Type B pancreatic cell (in vitro differentiated cells): ENCODE measurements around the gene APBA2. TPM values are rescaled to one million over a fixed set of nuclear protein-coding genes. Genes with fewer than 3 reads are reported as not detected.

Experiments used
- DNase-seq: peaks from one replicate; pipeline ENCODE4 v3.0.0; 2021; ENCODE audit warnings: mixed read lengths; ENCODE audit not compliant: unreplicated experiment; ENCODE audit errors: extremely low spot score
- H3K27ac Mint-ChIP-seq: 2 replicates; pipeline ENCODE4 v1.8.0; 2021; ENCODE audit warnings: mild to moderate bottlenecking, mixed read lengths
- H3K27me3 Mint-ChIP-seq: 2 replicates; pipeline ENCODE4 v1.8.0; 2021; ENCODE audit warnings: mixed read lengths
- H3K36me3 Mint-ChIP-seq: 2 replicates; pipeline ENCODE4 v1.8.0; 2021; ENCODE audit warnings: mixed read lengths
- H3K4me1 Mint-ChIP-seq: one replicate; pipeline ENCODE4 v1.8.0; 2021; ENCODE audit warnings: mixed read lengths; ENCODE audit not compliant: unreplicated experiment
- H3K4me3 Mint-ChIP-seq: 2 replicates; pipeline ENCODE4 v1.8.0; 2021; ENCODE audit warnings: mild to moderate bottlenecking, mixed read lengths
- H3K9me3 Mint-ChIP-seq: 2 replicates; pipeline ENCODE4 v1.8.0; 2021; ENCODE audit warnings: mixed read lengths
- CTCF ChIP-seq: fragments of 200-600 bp; sonication (generic); conservative IDR thresholded peaks from 2 replicates; pipeline ENCODE4 v1.5.0; 2021; ENCODE audit warnings: antibody characterized with exemption, mild to moderate bottlenecking
- total RNA-seq: library from RNA; stranded (reverse); gene quantifications from 2 replicates; pipeline ENCODE4 v1.2.1, GENCODE V29; 2021; ENCODE audit warnings: low replicate concordance

APBA2 gene
- total RNA-seq, 1 donor from 2014 or later: 33.3 TPM

GRCh38 chr15:28955160-28955992, 69.6 kb downstream of the APBA2 start:
- Mint-ChIP-seq H3K4me3 (peak overlapping the region; percentile 49), H3K27me3 (no peaks in the 10 kb centered on the region), H3K27ac (no peak overlapping the region), H3K9me3 (no peaks in the 10 kb centered on the region), H3K4me1 (peaks cover 9% of the 10 kb centered on the region), H3K36me3 (no peaks in the 10 kb centered on the region)
- no peak for DNase-seq
- TF ChIP-seq CTCF: no peak

GRCh38 chr15:28955993-28956421, 70.2 kb downstream of the APBA2 start:
- no peak for DNase-seq
- TF ChIP-seq CTCF: no peak
- Mint-ChIP-seq H3K27me3 (no peaks in the 10 kb centered on the region), H3K4me3 (no peak overlapping the region), H3K36me3 (peaks cover 1% of the 10 kb centered on the region), H3K4me1 (peaks cover 9% of the 10 kb centered on the region), H3K9me3 (no peaks in the 10 kb centered on the region), H3K27ac (no peak overlapping the region)

- TF ChIP-seq CTCF: no peak
- Mint-ChIP-seq H3K27me3 (no peaks in the 10 kb centered on the region), H3K36me3 (peaks cover 4% of the 10 kb centered on the region), H3K4me3 (no peak overlapping the region), H3K9me3 (no peaks in the 10 kb centered on the region), H3K4me1 (peaks cover 9% of the 10 kb centered on the region), H3K27ac (no peak overlapping the region)
- no peak for DNase-seq
These were observed 70.7 kb downstream of the APBA2 start for GRCh38 chr15:28956491-28956890.

GRCh38 chr15:28957606-28958498, 72.1 kb downstream of the APBA2 start:
- no peaks in the 10 kb centered on the region for H3K27me3 Mint-ChIP-seq
- no peak overlapping the region for H3K4me3 Mint-ChIP-seq
- DNase-seq: no peak
- H3K27ac Mint-ChIP-seq: no peak overlapping the region
- no peak for TF ChIP-seq CTCF
- H3K9me3 Mint-ChIP-seq: no peaks in the 10 kb centered on the region
- peaks cover 4% of the 10 kb centered on the region for H3K36me3 Mint-ChIP-seq
- peaks cover 9% of the 10 kb centered on the region for H3K4me1 Mint-ChIP-seq

DNA sequence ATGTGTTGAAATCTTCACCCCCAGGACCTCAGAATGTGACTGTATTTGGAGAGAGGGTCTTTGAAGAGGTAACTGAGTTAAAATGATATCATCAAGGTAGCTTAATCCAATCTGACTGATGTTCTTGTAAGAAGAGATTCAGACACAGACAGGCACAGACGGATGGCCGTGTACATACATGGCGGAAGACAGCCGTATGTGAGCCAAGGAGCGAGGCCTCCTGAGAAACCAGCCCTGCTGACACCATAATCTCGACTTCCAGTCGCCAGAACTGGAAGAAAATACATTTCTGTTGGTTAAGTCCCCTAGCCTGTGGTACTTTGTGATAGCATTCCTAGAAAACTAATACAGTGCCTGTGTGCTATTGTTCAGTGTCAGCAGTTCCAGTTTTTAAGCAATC, 73.6 kb downstream of the APBA2 start:
- H3K27ac Mint-ChIP-seq: no peak overlapping the region
- no peaks in the 10 kb centered on the region for H3K9me3 Mint-ChIP-seq
- no peak for TF ChIP-seq CTCF
- peaks cover 9% of the 10 kb centered on the region for H3K4me1 Mint-ChIP-seq
- no peak for DNase-seq
- H3K4me3 Mint-ChIP-seq: no peak overlapping the region
- H3K36me3 Mint-ChIP-seq: peaks cover 4% of the 10 kb centered on the region
- no peaks in the 10 kb centered on the region for H3K27me3 Mint-ChIP-seq
